ENCODE results near the gene CAMK2B.

Gene CAMK2B

GRCh38 chr7:44186736-44187135 is 138.7 kb downstream of the CAMK2B start:
- Histone ChIP-seq H4K20me1 (ENCODE audit: control insufficient read depth, insufficient read depth, low read depth, low read length) (no peaks in the 10 kb centered on the region), H3K4me2 (ENCODE audit: low read length) (no peak overlapping the region)
- TF ChIP-seq EZH2phosphoT487 (IDR thresholded peaks at IDR 0.05; ENCODE audit: borderline replicate concordance, low read length) (no peak), CTCF (IDR thresholded peaks at IDR 0.05; ENCODE audit: low read depth, low read length, poor library complexity, severe bottlenecking) (no peak)

GRCh38 chr7:44185729-44186128 is 139.7 kb downstream of the CAMK2B start:
- H3K9me2 ChIP-seq (replicated peaks; ENCODE audit: control insufficient read depth, low read length): no peaks in the 10 kb centered on the region
- no peaks in the 10 kb centered on the region for H3K36me3 ChIP-seq (ENCODE audit: control insufficient read depth, low read length)
- no peak overlapping the region for H3K4me3 ChIP-seq (ENCODE audit: low read length)
- no peaks in the 10 kb centered on the region for H3K79me2 ChIP-seq (ENCODE audit: control insufficient read depth, low read length)
- H3K27me3 ChIP-seq (ENCODE audit: control insufficient read depth, low read length): peaks cover 34% of the 10 kb centered on the region
- no peaks in the 10 kb centered on the region for H3F3A ChIP-seq (ENCODE audit: control insufficient read depth, insufficient read depth)
- no peak overlapping the region for H3K27ac ChIP-seq (ENCODE audit: low read depth, low read length)
- H4K20me1 ChIP-seq (ENCODE audit: control insufficient read depth, insufficient read depth, low read depth, low read length): no peaks in the 10 kb centered on the region
- H3K4me2 ChIP-seq (ENCODE audit: low read length): no peak overlapping the region
- TF ChIP-seq CTCF (IDR thresholded peaks at IDR 0.05; ENCODE audit: low read depth, low read length, poor library complexity, severe bottlenecking) (no peak), EZH2phosphoT487 (IDR thresholded peaks at IDR 0.05; ENCODE audit: borderline replicate concordance, low read length) (no peak)
- H3K4me1 ChIP-seq (ENCODE audit: control insufficient read depth, low read length): peaks cover 3% of the 10 kb centered on the region; the same call in 1 of the 2 replicates
- H3K9me3 ChIP-seq (ENCODE audit: control insufficient read depth, insufficient read depth, low read length): peaks cover 16% of the 10 kb centered on the region

More at GRCh38 chr7:44186736-44187135, 138.7 kb downstream of the CAMK2B start:
- Histone ChIP-seq H3K4me1 (ENCODE audit: control insufficient read depth, low read length) (peaks cover 3% of the 10 kb centered on the region; the same call in 1 of the 2 replicates), H3F3A (ENCODE audit: control insufficient read depth, insufficient read depth) (no peaks in the 10 kb centered on the region), H3K36me3 (ENCODE audit: control insufficient read depth, low read length) (no peaks in the 10 kb centered on the region), H3K9me3 (ENCODE audit: control insufficient read depth, insufficient read depth, low read length) (peaks cover 14% of the 10 kb centered on the region), H3K4me3 (ENCODE audit: low read length) (no peak overlapping the region), H3K27me3 (ENCODE audit: control insufficient read depth, low read length) (peaks cover 24% of the 10 kb centered on the region), H3K9me2 (replicated peaks; ENCODE audit: control insufficient read depth, low read length) (no peaks in the 10 kb centered on the region), H3K27ac (ENCODE audit: low read depth, low read length) (no peak overlapping the region), H3K79me2 (ENCODE audit: control insufficient read depth, low read length) (no peaks in the 10 kb centered on the region)

- Histone ChIP-seq H3K4me1 (ENCODE audit: control insufficient read depth, low read length) (peaks cover 3% of the 10 kb centered on the region; the same call in 1 of the 2 replicates), H4K20me1 (ENCODE audit: control insufficient read depth, insufficient read depth, low read depth, low read length) (no peaks in the 10 kb centered on the region), H3K36me3 (ENCODE audit: control insufficient read depth, low read length) (no peaks in the 10 kb centered on the region), H3K9me3 (ENCODE audit: control insufficient read depth, insufficient read depth, low read length) (peaks cover 16% of the 10 kb centered on the region), H3K4me3 (ENCODE audit: low read length) (no peak overlapping the region), H3K9me2 (replicated peaks; ENCODE audit: control insufficient read depth, low read length) (no peaks in the 10 kb centered on the region), H3F3A (ENCODE audit: control insufficient read depth, insufficient read depth) (no peaks in the 10 kb centered on the region), H3K27me3 (ENCODE audit: control insufficient read depth, low read length) (peaks cover 34% of the 10 kb centered on the region), H3K4me2 (ENCODE audit: low read length) (no peak overlapping the region), H3K27ac (ENCODE audit: low read depth, low read length) (no peak overlapping the region), H3K79me2 (ENCODE audit: control insufficient read depth, low read length) (no peaks in the 10 kb centered on the region)
- TF ChIP-seq CTCF (IDR thresholded peaks at IDR 0.05; ENCODE audit: low read depth, low read length, poor library complexity, severe bottlenecking) (no peak), EZH2phosphoT487 (IDR thresholded peaks at IDR 0.05; ENCODE audit: borderline replicate concordance, low read length) (no peak)
These were observed 140.4 kb downstream of the CAMK2B start for GRCh38 chr7:44184873-44185446.
